ENCODE data around the gene PKN2.
A peak's percentile ranks its signal among the peaks of the same experiment; 100 is the strongest.

PKN2 gene

DNA sequence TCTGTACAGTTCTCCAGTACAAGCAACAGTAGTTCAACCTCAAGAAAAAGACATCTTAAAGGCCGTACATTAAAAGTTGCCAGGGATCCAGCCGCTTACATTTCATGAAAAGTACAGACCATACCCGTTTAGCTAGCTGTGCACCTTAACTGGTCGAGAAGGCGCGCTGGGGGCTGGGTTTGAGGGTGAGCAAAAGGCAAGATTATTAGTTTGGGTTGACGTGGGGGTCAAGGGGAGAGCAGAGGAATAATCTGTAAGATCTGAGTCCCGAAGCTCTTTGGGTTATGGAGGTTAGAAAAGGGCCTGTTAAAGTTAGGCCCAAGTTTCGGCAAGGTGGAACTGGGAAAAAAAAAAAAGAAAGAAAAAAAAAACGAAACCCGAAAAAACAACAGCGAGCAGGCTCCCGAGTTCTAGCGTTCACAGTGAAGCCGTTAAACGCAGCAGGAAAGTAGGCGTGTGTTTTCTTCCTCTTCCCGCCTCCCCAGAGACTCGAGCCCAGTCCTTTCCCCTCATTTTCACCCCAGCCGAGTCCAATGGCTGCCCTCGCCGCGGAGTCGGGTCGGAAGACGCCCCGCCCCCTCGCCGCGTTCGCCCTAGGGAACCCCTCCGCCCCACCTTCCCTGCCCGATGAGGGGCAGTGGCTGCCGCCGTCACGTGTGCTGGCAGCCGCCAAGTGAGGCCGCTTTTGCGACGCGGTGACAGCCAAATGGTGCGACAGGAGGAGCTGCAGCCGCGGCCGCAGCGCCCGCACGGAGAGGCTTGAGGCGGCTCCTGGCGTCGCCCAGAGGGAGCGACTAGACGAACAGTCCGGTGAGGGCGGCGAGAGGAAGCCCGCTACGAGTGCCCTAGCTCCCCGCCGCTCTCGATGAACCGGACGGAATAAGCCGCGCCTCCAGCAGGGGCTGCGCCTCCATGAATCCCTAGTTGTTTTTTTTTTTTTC, at the start of gene PKN2:
TSS of gene PKN2 (plus strand) at position 733 of the 941 bp plus-strand sequence. CDS start 308 bp downstream, outside the sequence.
- DNase-seq = peak; percentile 96 to 97

DNA sequence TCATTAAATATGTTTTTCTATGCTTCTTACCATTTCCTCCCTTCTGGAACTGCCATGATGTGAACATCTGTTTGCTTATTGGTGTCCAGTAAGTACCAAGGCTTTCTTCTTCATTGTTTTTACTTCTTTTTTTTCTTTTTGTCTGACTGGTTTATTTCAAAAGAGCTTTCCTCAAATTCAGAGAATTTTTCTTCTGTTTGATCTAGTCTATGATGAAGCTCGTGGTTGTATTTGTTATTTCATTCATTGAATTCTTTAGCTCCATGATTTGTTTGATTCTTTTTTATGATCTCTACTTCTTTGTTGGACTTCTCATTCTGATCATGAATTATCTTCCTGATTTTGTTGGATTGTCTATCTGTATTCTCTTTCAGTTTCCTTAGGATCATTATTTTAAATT, 49.5 kb upstream of the PKN2 start:
- no peak for DNase-seq

DNA sequence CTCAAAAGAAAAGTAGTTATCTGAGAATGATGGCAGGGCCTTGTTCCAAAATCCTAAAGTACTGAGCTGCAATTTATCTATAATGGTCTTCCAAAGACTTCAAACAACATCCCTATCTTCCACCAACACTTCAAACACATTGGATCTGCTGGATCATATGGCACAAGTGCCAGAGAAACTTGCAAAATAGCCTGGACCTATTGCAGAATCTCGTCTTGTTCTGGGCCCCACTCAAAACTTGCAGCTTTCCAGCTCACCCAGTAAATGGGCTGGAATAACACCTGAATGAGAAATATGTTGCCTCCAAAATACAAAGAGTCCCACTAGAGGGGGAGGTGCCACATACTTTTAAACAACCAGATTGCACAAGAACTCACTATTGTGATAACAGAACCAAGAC, 44.0 kb upstream of the PKN2 start:
- DNase-seq = no peak

DNA sequence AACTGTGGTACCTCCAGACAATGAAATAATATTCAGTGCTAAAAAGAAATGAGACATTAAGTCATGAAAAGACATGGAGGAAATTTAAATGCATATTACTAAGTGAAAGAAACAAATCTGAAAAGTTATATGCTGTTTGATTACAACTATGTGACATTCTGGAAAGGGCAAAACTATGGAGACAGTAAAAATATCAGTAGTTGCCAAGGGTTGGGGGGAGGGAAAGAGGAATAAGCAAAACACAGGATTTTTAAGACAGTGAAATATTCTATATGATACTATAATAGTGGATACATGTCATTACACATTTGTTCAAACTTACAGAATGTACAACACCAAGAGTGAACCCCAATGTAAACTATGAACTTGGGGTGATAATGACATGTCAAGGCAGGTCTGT, 38.2 kb upstream of the PKN2 start:
- no peak for DNase-seq

DNA sequence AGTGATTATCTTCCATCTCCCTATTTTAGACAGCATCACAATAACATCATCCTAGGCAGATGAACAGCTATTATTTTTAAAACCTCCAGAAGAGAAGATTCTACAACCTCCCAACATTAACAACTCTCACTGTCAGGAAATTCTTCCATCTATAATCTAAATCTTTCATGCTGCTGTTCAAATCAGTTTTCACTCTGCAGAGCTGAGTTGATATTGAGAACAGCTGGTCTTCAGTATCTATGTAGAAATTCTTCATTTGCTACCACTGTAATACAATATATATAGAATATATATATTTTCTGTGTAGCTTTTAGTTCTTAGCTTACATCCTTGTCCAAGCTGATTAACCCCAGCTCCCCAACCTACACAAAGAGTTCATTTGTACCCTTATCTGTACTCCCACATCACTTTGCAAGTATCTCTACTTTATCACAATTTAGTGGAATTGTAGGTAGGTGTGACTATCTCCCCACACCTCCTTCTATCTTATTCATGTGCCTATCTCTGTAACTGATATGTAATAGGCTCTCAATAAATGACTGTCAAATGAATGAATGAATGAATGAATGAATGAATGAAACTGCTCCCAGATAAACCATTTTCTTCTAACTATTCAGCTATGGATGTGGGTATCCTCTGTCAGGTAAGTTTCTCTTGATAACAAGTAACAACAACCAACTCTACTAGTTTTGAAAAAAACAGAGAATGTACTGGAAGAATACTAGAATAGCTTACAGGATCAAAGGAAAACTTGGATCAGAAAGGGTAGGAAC, 37.4 kb upstream of the PKN2 start:
- no peak for DNase-seq

DNA sequence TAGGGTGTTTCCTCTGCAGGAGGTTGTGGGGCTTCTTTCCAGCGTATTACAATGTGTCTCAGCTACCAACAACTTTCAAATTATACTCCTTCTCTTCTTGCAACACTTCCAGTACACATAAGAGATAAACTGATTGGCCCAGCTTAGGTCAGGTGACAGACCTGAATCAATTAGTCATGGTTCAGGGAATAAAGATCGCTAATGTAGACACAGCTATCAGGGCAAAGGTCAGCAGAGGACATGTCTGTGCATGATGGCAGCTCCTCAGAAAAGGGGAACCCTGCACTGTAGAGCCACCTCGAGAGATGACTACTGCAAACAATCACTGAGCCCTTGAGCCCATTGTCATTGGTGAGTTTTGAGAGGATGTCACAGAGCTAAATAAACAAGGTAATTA, 36.8 kb upstream of the PKN2 start:
- peak in 1 of 2 experiments; percentile 5 for DNase-seq

DNA sequence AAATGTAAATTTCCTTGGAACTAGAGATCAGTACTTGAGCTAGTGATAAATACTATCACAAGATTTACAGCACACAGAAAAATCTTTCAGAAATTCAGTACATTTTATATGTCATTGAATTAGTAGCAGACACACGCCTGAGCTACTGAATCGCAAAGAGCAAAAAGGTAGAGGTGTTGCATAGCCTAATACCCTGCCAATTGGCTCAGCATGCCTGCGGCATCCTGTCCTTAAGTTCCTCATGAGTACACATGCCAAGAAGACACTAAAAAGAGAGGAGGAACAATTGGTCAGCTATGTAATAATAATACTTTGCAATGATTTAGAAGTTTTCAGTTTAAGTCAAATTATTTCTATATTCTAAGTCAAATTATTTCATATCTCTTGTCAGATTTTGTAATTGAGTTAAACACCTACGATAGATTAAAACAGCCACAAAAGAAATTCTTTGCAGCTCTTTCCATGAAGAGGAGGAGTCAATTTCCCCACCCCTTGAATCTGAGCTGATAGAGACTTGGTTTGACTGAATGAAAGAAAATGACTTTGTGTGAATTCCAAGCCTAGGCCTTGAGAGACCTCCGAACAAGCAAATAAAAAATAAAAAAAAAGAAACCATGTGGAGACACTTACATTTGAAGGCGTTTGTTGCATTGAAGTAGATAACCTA, 36.2 kb upstream of the PKN2 start:
- no peak for DNase-seq

DNA sequence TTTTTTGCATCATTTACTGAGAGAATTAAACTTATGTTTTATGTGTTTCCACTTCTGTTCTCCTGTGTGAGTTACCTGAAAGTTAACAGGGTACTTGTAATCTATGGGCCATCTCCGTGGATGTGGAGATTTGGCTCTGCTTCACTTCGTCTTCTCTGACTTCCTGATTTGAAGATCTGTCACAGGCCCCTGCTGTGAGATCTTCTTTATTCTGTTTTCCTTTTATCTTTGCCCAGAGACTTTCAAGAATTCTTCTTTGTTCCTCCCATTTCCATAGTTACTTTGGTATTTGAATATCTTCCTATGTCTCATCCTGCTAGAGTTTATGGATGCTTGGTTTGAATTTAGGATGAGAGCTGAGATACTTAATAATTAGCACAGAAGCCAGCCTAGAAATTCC, 35.4 kb upstream of the PKN2 start:
- no peak for DNase-seq

DNA sequence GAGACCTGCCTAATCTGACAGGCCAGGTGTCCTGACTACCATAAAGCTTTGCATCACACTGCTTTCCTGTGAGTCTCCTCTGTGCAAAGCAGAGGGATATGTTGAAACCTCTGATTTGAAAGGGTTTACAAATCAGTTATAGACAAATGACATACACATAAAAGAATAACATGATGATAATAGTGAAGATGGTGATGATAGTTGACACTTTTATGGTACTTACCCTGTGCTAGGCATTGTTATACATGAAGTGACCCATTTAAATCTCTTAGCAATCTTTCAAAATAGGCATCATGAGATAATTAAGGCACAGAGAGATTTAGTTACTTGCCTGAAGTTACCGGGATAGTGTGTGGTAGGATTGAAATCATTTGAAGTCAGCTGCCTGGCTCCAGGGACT, 34.1 kb upstream of the PKN2 start:
- no peak for DNase-seq

DNA sequence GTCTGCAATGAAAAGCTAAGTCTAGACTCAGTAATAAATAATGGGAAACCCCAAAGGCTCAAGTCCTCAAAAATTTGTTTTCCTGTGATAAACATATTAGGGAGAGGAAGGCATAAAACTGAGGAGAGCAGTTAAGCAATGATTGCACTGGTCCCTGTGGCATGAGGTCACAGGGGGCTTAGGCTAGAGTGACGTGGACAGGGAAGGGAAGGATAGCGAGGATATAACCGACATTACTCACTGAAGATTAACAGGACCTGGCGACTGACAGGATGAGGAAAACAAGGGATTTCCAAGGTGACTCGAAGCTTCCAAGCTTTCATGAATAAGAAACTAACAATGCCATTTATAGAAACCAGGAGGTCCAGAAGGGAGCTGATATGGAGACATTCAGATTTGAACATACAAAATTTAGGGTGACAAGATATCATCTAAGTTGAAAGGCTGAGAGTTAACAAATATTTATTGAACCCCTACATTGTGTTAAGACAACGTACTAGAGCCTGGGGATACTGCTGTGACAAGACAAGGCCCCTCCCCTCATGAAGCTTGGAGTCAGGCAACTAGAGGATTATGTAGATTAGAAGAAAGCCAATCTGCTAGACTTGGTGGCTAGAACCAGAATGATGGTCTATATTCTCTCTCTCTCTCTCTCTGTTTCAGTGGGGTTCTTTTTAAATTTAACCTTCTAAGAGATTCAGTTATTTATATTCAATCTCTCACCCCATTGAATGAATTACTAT, 33.2 kb upstream of the PKN2 start:
- DNase-seq = no peak

DNA sequence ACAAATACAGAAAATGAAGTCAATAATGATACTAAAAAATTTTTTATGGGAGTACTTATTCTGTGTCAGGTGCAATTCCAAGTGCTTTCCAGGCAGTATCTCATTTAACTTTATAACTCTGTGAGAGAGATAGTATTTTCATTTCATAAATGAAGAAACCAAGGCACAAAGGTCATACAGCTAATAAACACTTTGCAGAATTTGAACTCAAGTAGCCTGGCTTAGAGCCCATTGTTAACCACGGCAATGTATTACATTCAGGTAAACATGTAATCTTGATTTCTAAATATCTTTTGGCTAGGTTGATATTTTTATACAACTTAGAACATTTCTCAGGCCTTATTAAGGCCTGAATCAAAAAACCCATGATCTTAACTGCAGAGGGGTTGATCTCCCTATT, 28.9 kb upstream of the PKN2 start:
- DNase-seq = no peak

DNA sequence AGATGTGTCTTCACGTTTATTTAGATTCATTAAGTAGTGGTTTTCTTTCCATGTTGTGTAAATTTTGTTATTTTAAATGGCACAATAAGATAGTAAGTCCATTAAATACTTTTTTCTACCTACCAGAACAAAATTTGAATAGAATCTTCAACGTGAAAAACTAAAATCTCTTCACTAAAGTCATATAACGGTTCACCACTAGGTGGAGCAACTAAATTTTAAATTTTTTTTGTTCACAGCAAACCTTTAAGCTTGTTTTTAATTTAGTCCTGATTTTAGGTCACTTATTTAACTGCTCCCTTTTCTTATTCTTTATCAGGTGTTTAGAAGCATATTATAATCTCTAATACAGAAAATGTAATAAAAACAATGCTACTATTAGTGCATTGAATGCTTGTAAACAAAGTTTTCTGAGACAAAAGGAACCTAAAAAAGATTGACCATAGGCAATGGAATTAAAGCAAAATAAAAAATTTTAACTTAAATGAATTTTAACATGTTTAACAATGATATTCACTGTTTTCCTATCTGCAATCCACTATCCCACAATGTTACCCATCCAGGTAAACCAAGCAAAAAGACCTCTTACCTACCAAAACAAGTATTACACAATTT, 28.3 kb upstream of the PKN2 start:
- peak in 1 of 2 experiments; percentile 25 for DNase-seq

DNA sequence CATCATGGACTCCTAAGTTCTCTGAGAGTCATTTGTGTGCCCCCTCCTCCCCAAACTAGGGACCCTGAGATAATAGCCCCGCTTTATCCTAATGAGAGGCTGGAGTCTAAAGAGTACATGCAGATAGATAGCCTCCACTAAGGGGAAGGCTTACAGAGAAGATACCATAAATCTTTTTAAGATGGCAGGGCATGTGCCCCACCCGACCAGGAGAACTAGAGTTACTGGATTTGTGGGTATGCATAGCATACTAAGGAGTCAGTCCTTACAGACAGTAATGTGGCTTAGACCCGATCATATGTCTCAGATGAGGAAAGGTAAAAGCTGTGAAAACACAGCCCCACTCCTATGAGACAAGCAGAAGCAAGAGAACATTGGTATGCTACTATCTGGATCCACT, 25.7 kb upstream of the PKN2 start:
- DNase-seq = no peak

DNA sequence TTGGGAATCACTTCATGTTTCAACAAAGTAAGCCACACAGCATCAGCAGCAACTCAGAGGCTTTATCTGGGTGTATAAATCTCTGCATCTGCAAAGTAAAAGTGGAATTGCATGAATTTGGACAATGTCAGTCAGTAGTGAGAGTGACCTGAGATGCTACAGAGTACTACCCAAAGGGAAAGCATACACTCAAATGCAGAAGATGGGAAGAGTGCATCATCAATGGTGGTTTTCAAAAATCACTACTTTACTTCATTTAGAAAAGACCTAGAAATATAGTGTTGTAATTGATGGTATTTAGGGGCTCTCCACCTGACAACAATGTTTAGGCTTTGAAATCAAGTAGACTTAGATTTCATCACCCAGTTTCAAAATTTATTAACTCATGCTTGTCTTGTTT, 24.5 kb upstream of the PKN2 start:
- no peak for DNase-seq

DNA sequence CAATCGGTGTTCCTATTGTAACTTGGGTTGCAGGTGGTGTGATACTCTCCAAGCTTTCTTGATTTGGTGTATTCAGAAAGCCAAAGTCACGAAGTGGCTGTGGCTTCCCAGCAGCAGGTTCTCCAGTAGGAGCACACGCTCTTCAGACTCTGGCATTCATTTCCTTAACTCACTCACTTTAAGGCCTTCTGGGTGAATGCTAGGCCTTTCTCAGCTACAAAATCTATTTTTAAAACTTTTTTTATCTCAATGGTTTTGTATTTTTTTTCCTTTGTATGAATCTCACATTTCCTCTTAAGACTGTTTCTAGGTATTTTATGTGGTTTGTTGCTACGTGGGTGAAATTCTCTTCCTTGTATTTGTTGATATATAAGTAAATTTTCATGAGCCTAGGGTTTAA, 22.9 kb upstream of the PKN2 start:
- no peak for DNase-seq

DNA sequence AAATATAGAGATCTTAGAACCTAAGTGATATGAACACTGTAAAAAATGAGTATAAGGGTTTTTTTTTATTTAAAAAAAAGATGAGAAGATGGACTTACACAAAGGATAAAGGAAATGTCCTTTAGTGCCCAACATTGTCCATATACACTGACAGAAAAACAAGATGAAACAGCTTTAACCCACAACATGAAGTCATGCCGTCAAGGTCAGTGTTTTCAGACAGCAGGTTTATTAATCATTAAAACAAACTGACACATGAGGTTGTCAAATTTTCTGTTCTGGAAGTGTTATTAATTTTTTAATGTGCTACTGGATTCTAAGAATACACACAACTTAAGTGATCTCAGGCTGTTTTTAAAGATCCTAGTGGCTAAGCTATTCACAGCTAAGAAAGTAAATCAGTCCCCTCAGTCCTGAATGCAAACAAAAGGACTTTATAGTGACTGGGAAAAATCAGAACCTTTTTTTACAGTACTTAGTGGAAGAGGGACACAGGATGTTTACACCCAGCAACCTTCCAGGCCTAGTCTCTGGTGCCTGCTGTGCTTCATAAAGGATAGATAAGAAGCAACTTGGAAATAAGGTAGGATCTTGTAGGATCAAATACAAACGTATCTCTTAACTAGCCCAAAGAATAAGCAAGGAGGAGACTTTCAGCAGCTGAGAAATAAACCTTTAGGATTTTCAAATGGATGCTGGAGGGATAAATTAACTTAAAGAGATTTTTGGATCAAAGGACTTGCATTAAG, 21.9 kb upstream of the PKN2 start:
- DNase-seq = no peak

DNA sequence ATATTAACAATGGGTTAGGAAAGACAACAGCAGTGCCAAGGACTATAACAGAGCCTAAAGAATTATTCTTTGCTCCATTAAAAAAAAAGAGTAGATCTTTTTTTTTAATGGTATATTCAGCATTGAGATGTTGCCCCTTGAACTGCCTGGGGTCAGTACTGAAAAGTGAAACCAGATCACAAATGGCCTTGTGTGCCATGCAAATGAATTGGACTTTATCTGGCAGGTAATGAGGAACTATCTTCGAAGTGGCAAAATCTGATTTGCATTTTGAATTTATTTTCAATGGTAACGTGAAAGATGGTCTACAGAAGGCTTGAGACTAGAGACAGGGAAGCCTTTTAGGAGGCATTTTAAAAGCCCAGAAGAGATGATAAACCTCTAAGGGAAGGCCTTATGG, 21.4 kb upstream of the PKN2 start:
- DNase-seq = no peak

DNA sequence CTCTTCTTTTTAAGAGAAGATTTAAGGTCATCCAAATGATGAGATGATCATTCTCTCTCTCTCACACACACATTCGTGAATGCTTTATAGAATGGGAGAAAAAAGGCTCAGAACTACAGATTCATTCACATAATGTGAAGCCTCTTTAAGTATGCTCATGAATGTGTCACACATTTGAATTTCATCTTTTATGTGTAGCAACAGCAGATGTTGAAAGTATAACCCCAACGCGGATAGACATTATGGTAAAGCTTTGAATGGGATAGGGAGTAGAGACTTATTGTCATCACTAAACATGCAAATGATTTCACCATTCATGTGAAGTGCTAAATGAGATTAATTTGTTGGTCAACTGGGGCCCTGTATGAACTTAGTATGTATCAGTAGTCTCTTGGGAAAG, 15.7 kb upstream of the PKN2 start:
- DNase-seq = no peak

DNA sequence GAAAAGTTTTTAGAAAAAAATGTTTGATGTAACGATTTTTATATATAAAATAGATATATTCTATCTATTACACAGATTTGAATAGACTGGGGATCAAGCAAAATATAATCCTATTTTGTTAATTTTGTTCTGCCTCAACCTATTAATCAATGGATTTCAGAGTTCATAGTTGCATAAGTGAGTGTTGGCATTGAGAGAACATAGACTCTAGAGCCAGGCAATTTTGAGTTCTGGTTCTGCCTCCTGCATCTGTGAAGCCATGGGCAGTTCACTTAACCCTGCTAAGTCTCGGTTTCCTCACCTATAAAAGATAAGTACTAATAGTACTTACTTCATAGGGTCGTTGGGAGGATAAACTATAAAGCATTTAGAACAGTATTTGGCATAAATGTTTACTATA, 13.6 kb upstream of the PKN2 start:
- DNase-seq = no peak

DNA sequence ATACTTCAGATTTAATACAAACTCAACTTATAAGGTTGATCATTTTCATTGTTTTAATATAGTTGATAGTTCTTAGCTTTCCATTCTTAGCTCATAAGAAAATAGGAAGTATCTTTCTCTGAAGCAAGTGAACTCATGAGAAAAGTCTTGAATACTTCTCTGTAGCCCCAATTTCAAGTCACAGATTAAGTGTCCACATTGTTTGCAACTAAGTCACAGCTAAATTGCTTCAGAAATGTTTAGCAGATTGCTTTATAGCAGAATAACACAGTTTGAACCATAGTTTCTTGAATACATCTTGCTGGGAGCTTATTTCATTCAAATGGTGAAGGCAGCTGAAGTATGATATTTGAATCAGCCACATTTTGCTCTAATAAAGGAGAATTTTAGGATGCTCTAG, 10.6 kb upstream of the PKN2 start:
- no peak for DNase-seq

DNA sequence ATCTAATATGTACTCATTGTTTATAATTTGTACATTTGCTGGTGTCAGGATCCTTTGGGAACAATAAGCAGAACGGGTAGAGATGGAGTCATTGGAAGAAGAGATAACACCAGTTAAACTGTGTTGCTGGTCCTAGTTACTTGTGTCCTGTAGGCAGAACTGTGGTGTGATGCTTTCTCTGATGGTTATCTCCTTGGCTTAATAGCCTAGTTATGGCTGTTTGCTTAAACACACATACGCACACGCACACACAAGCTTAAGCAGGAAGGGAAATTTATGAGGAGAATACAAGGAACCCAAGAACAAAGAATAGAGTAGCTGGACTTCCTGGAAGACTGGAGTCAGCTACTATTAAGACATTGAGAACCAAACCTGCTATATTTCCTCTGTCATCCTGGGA, 5.7 kb upstream of the PKN2 start:
- DNase-seq = no peak

DNA sequence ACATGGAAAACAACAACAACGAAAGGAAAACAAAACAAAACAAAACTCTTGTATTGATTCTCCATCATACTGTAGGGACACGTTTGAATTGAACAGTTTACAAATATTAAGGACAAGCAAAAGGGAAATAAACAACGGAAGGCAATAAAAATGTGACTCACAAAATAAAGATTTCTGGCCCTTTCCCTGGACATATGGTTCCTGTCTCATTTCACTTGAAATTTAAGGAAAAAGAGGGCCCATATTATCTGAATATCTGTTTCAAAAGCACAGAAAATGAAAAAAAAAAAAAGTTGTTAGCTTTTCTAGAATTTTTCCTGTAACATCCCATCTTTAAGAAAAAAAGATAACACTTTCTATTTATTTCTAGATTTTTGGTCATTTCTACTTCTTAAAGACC, 3.6 kb upstream of the PKN2 start:
- DNase-seq = no peak
